GM19468 (cell line): Measurements from ENCODE around the gene CTNNA1.

ENCODE experiments used
- ATAC-seq: cut with Tn5 transposase; IDR thresholded peaks from one replicate; pipeline ENCODE4 v1.9.1; 2021; ENCODE audit warnings: mild to moderate bottlenecking, moderate library complexity, moderate number of reproducible peaks; ENCODE audit not compliant: unreplicated experiment; ENCODE audit errors: extremely low read depth

Gene CTNNA1

GRCh38 chr5:138843316-138844124 is 90.3 kb downstream of the CTNNA1 start:
- ATAC-seq = no peak

- no peak for ATAC-seq
Measured at GRCh38 chr5:138844125-138844461, 90.9 kb downstream of the CTNNA1 start.

DNA sequence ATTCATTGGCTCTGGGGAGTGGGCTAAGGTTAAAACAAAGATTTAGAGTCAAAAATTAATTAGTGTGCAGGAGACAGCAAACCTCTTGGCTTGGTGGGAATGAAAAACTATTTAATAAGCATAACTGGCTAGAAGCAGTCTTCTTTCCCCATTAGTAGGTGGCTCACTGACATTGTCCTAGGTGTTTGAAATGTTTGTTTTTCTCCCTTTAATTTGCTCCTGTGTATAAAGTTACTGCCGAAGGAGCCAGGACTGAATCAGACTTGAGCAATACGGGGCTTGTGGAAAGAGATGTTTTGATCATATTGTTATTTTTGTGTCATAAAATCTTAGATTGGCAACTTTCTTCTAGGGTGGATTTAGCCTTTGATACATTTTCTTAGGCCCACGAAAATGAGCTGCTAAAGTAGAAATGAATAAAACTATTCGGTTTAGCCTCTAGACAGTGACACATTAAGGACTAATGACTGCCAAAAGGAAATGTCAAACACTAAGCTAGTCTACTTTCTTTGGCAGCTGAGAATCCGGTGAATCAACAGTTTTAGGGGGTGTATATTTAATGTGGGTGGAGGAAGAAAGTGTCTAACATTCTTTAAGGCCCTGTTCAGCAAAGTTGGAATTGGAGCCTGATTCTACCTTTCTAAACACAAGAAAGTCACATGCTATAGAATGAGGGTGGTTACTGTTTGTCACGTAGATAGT is 91.7 kb downstream of the CTNNA1 start:
- no peak for ATAC-seq

- no peak for ATAC-seq
Measured at GRCh38 chr5:138849439-138849838, 96.2 kb downstream of the CTNNA1 start.

GRCh38 chr5:138849882-138850281 is 96.7 kb downstream of the CTNNA1 start:
- no peak for ATAC-seq

DNA sequence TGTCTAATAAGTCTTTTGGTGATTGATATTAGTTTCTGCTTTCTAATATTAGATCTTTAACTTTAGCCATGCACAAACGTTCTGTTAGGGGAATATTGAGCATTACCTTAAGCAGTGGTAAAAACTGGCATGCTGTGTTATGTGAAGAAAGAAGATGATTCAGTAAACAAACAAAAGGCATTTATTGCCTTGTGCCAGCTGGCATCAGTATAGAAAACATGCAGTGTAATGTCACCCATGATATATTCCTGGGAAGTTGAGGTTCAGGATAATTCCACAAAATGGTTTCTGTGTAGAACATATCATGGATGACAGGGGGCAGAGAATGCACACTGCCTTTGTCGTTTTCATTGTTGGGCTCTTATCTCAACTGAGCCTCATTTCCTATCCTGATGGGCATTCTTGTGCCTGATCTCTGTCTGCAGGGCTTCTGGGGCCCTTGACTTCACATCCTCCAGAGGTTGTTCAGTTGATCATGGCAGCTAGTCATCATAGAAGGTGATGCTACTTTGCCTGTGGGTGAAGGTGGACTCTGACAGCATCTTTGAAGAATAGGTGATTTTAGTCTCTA is 97.7 kb downstream of the CTNNA1 start:
- ATAC-seq = no peak

- no peak for ATAC-seq
Measured at GRCh38 chr5:138853132-138853531, 99.9 kb downstream of the CTNNA1 start.

DNA sequence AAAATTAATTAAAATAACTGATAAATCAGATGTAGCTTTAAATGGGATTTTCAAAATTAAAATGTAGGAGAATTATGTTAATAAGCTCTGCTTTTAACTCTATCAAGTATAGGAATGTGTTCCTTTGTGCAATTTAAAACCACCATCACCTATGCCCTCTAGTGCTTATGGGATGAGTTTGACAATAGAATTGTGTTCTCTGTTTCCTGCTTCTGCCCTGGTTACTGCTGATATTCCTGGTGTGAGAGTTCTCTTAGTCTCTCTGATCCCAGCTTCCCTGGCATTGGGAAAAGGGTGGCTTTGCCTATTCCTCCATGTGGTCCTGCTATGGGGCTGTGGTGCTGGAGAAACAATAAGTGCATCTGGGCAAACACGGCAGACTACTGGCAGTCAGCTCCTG is 113.8 kb downstream of the CTNNA1 start:
- ATAC-seq = no peak

GRCh38 chr5:138869038-138869437 is 115.8 kb downstream of the CTNNA1 start:
- no peak for ATAC-seq

DNA sequence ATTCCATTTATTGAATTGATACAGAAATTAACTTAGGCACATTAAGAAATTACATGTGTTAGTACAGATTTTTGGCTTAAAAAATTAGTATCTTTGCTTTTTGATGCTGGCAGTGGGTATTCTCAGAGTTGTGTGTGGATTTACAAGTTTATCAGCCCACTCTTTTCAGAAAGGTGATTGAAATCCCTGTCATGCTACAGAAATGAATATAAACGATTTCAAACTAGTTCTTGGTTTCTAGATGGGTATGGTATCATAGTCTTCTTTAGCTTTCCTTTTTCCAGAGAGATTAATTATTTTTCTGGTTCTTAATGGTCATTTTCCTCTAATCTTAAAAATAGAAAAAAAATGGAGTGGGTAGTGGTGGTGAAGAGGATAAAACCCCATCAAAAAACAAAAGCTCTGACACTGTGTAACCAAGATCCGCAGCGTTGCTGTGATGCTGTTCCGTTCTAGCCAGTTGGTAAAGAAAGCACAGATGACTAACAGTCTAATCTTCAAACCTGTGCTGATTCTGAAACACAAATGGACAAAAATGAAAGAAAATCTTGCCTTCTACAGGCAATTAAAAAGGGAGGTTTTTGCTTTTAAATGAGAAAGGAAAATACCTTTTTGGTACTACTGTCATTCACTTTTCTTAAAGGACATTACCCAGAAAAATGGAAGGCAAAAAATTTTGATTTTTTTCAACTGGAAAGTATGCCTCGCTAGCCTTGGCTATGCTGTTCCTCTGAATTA is 116.7 kb downstream of the CTNNA1 start:
- no peak for ATAC-seq

DNA sequence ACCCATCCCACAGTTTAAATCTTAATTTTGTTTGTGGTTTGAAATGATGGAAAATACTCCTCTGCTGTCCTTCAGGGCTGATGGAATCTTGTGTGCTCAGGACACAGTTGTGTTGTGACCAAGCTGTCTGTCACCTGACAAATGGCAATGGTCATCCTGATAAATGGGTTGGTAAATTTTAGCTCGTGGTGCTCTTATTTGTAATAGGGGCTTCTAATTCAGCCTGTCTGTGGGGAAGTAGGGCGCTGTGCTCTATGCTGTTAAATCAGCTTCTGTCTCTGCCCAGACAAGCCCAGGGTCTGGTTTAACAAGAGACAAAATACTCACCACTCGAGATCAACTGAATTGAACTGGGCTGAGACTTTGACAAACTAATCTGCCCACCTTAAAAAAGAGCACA is 117.4 kb downstream of the CTNNA1 start:
- no peak for ATAC-seq

- ATAC-seq = no peak
Measured at GRCh38 chr5:138872841-138873465, 119.7 kb downstream of the CTNNA1 start.

DNA sequence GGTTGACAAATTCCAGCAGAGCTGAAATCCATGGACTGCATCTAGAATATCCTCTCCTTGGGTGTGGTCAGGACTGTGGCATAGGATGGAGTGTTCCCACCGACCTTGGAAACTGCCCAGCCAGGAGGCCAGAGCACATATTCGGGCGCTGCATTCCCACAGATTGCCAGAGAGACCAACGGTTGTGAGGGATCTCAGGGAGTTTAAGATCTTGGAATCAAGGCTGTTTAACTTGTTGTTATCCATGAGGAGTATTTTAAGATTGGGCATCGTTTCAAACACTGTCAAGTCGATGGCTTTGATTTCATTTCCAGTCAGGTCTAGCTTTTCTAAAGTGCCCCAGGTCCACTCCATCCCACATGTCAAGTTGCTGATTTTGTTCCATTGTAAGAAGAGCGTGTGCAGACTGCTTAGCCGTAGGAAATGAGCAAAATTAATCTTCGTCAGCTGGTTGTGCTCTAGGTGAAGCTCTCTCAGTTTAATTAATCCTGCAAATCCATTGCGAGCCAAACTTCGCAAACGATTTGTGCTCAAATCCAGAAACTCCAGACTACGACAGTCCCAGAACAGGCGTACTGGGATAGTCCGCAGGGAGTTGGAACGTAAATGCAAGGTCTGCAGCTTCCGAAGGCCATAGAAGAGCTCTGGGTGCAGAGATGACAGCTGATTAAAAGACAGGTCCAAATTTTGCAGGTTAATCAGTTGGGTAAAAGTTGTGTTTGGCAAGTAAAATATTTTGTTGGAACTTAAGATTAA is 120.4 kb downstream of the CTNNA1 start:
- ATAC-seq = no peak

GRCh38 chr5:138874241-138874640 is 121.0 kb downstream of the CTNNA1 start:
- ATAC-seq = no peak

GRCh38 chr5:138874771-138875551 is 121.7 kb downstream of the CTNNA1 start, which contains the start of gene LRRTM2:
Gene LRRTM2, minus strand, starts transcription at chr5:138875335. Its CDS starts 424 bp downstream, at chr5:138874911.
- no peak for ATAC-seq

GRCh38 chr5:138875552-138875875 is 122.3 kb downstream of the CTNNA1 start:
- ATAC-seq = no peak

GRCh38 chr5:138875946-138876345 is 122.7 kb downstream of the CTNNA1 start:
- no peak for ATAC-seq

- no peak for ATAC-seq
Measured at GRCh38 chr5:138876811-138877210, 123.6 kb downstream of the CTNNA1 start.
